ENCODE measurements around the gene DNAJC3. TPM values are rescaled to one million over a fixed set of nuclear protein-coding genes. Genes with fewer than 3 reads are reported as not detected.
"Not testable (repeated sequence)": the region's sequence is repeated elsewhere in the genome, so short reads cannot be mapped to it uniquely, and the experiment has no call there.

The DNAJC3 gene
- total RNA-seq, 1 donor from 2014 or later = 72.7 TPM

GRCh38 chr13:95689582-95689926 is 12.6 kb downstream of the DNAJC3 start:
- no peak for DNase-seq (ENCODE audit: low read depth)
- no peak for FAIRE-seq
- TF ChIP-seq CTCF (IDR thresholded peaks at IDR 0.05; ENCODE audit: insufficient read depth, low read length, severe bottlenecking) = no peak
- Histone ChIP-seq H3K4me3 (ENCODE audit: low read depth, low read length) (no peak overlapping the region), H3K27me3 (ENCODE audit: control insufficient read depth, insufficient read depth, low read length) (no peaks in the 10 kb centered on the region), H3K36me3 (ENCODE audit: control insufficient read depth, insufficient read depth, low read length) (no peaks in the 10 kb centered on the region)

- H3K4me3 ChIP-seq (ENCODE audit: low read depth, low read length); DNase-seq (ENCODE audit: low read depth); H3K36me3 ChIP-seq (ENCODE audit: control insufficient read depth, insufficient read depth, low read length); H3K27me3 ChIP-seq (ENCODE audit: control insufficient read depth, insufficient read depth, low read length); FAIRE-seq: not testable (repeated sequence)
Measured at GRCh38 chr13:95690986-95691385, 14.0 kb downstream of the DNAJC3 start.

GRCh38 chr13:95697052-95697680 is 20.2 kb downstream of the DNAJC3 start:
- Histone ChIP-seq H3K36me3 (ENCODE audit: control insufficient read depth, insufficient read depth, low read length) (no peaks in the 10 kb centered on the region), H3K27me3 (ENCODE audit: control insufficient read depth, insufficient read depth, low read length) (no peaks in the 10 kb centered on the region), H3K4me3 (ENCODE audit: low read depth, low read length) (no peak overlapping the region)
- no peak for FAIRE-seq
- DNase-seq (ENCODE audit: low read depth) = no peak
- TF ChIP-seq CTCF (IDR thresholded peaks at IDR 0.05; ENCODE audit: insufficient read depth, low read length, severe bottlenecking) = no peak

- peak; percentile 45 for TF ChIP-seq CTCF (IDR thresholded peaks at IDR 0.05; ENCODE audit: insufficient read depth, low read length, severe bottlenecking)
- Histone ChIP-seq H3K36me3 (ENCODE audit: control insufficient read depth, insufficient read depth, low read length) (no peaks in the 10 kb centered on the region), H3K27me3 (ENCODE audit: control insufficient read depth, insufficient read depth, low read length) (no peaks in the 10 kb centered on the region), H3K4me3 (ENCODE audit: low read depth, low read length) (no peak overlapping the region)
- no peak for FAIRE-seq
- peak; percentile 42 for DNase-seq (ENCODE audit: low read depth)
Measured at GRCh38 chr13:95698047-95698749, 21.3 kb downstream of the DNAJC3 start.

GRCh38 chr13:95703576-95703975 is 26.6 kb downstream of the DNAJC3 start:
- TF ChIP-seq CTCF (IDR thresholded peaks at IDR 0.05; ENCODE audit: insufficient read depth, low read length, severe bottlenecking) = no peak
- Histone ChIP-seq H3K4me3 (ENCODE audit: low read depth, low read length) (no peak overlapping the region), H3K27me3 (ENCODE audit: control insufficient read depth, insufficient read depth, low read length) (no peaks in the 10 kb centered on the region), H3K36me3 (ENCODE audit: control insufficient read depth, insufficient read depth, low read length) (peaks cover 1% of the 10 kb centered on the region)
- FAIRE-seq = no peak
- DNase-seq (ENCODE audit: low read depth) = peak; percentile 23

- TF ChIP-seq CTCF (IDR thresholded peaks at IDR 0.05; ENCODE audit: insufficient read depth, low read length, severe bottlenecking) = peak; percentile 43
- Histone ChIP-seq H3K27me3 (ENCODE audit: control insufficient read depth, insufficient read depth, low read length) (no peaks in the 10 kb centered on the region), H3K4me3 (ENCODE audit: low read depth, low read length) (no peak overlapping the region), H3K36me3 (ENCODE audit: control insufficient read depth, insufficient read depth, low read length) (peaks cover 1% of the 10 kb centered on the region)
- DNase-seq (ENCODE audit: low read depth) (no peak), FAIRE-seq (no peak)
Measured at GRCh38 chr13:95704510-95704909, 27.6 kb downstream of the DNAJC3 start.

Data from bronchial epithelial cell (primary cell).